CMK (cell line): ENCODE results near the gene PPFIA1.
"Not testable (repeated sequence)": the region's sequence is repeated elsewhere in the genome, so short reads cannot be mapped to it uniquely, and the experiment has no call there.

Source experiments
- DNase-seq: peaks from one replicate; pipeline ENCODE4 v3.0.0-alpha.2; 2010; ENCODE audit warnings: low read depth

PPFIA1 gene

GRCh38 chr11:70359451-70360205 is 89.1 kb downstream of the PPFIA1 start:
- no peak for DNase-seq

- no peak for DNase-seq
These were observed 89.7 kb downstream of the PPFIA1 start for GRCh38 chr11:70360211-70360610.

- no peak for DNase-seq
These were observed 93.7 kb downstream of the PPFIA1 start for GRCh38 chr11:70364178-70364577.

GRCh38 chr11:70364745-70365543 is 94.5 kb downstream of the PPFIA1 start:
- DNase-seq: peak; percentile 60

- no peak for DNase-seq
These were observed 95.0 kb downstream of the PPFIA1 start for GRCh38 chr11:70365544-70365927.

GRCh38 chr11:70367071-70367470 is 96.6 kb downstream of the PPFIA1 start:
- DNase-seq: no peak

- DNase-seq: no peak
These were observed 98.5 kb downstream of the PPFIA1 start for GRCh38 chr11:70368961-70369360.

- no peak for DNase-seq
These were observed 100.8 kb downstream of the PPFIA1 start for GRCh38 chr11:70371241-70371640.

GRCh38 chr11:70372076-70372475 is 101.6 kb downstream of the PPFIA1 start:
- DNase-seq: no peak

GRCh38 chr11:70376621-70377020 is 106.1 kb downstream of the PPFIA1 start:
- no peak for DNase-seq

GRCh38 chr11:70377645-70378044 is 107.2 kb downstream of the PPFIA1 start:
- DNase-seq: no peak

GRCh38 chr11:70378506-70379134 is 108.1 kb downstream of the PPFIA1 start:
- DNase-seq: no peak

GRCh38 chr11:70381350-70381749 is 110.9 kb downstream of the PPFIA1 start:
- no peak for DNase-seq

- DNase-seq: no peak
These were observed 111.7 kb downstream of the PPFIA1 start for GRCh38 chr11:70381872-70382861.

GRCh38 chr11:70383664-70384565 is 113.4 kb downstream of the PPFIA1 start:
- DNase-seq: no peak

- no peak for DNase-seq
These were observed 114.2 kb downstream of the PPFIA1 start for GRCh38 chr11:70384566-70385152.

GRCh38 chr11:70387564-70387963 is 117.1 kb downstream of the PPFIA1 start:
- DNase-seq: no peak

- no peak for DNase-seq
These were observed 118.7 kb downstream of the PPFIA1 start for GRCh38 chr11:70389201-70389600.

- DNase-seq: not testable (repeated sequence)
These were observed 120.4 kb downstream of the PPFIA1 start for GRCh38 chr11:70390882-70391281.
